Ectodermal cell (in vitro differentiated cells): ENCODE results near the gene FGFR3.

Source experiments
- H3K27ac ChIP-seq: 2 replicates; pipeline ENCODE4 v1.7.0; 2013; ENCODE audit warnings: mild to moderate bottlenecking, low read depth, low read length; ENCODE audit not compliant: insufficient read depth, poor library complexity, severe bottlenecking
- H3K27me3 ChIP-seq: 2 replicates; pipeline ENCODE4 v1.7.0; 2013; ENCODE audit warnings: mild to moderate bottlenecking, low read length; ENCODE audit not compliant: insufficient read depth, control insufficient read depth, poor library complexity, severe bottlenecking
- H3K36me3 ChIP-seq: one replicate; pipeline ENCODE4 v1.7.0; 2013; ENCODE audit warnings: low read length; ENCODE audit not compliant: control insufficient read depth, insufficient read depth
- H3K4me1 ChIP-seq: one replicate; pipeline ENCODE4 v1.7.0; 2013; ENCODE audit warnings: low read length; ENCODE audit not compliant: control insufficient read depth, insufficient read depth
- H3K4me3 ChIP-seq: 2 replicates; pipeline ENCODE4 v1.7.0; 2013; ENCODE audit warnings: low read depth, low read length, control low read depth; ENCODE audit not compliant: insufficient read depth
- H3K9me3 ChIP-seq: 2 replicates; pipeline ENCODE4 v1.7.0; 2013; ENCODE audit warnings: mild to moderate bottlenecking, low read length, moderate library complexity; ENCODE audit not compliant: control insufficient read depth
- WGBS, 2 experiments: methylation state at CpG; one replicate each; pipeline ENCODE4 v1.1.7; 2013; ENCODE audit warnings: missing lambda C conversion rate in 2 of 2; 5-methylcytosine and 5-hydroxymethylcytosine counted together

FGFR3 gene

GRCh38 chr4:1855333-1856070 is 62.4 kb downstream of the FGFR3 start:
- WGBS, 2 experiments, result 1% methylated on average over 92 of the region's 92 CpGs

GRCh38 chr4:1856071-1856942 is 63.2 kb downstream of the FGFR3 start, which contains the start of gene LETM1:
TSS of gene LETM1 (minus strand) at chr4:1856156. CDS start at chr4:1855950, 206 bp downstream.
- Histone ChIP-seq H3K4me3 (peak within 1 kb of the TSS; percentile 70), H3K27ac (peak within 1 kb of the TSS; percentile 16), H3K27me3 (peaks cover 47% of the 10 kb centered on the region), H3K36me3 (no peaks in the 10 kb centered on the region), H3K4me1 (peaks cover 4% of the 10 kb centered on the region), H3K9me3 (no peaks in the 10 kb centered on the region)
- 0 to 1% methylated on average over 107 of the region's 107 CpGs for WGBS, 2 experiments

More at GRCh38 chr4:1855333-1856070, 62.4 kb downstream of the FGFR3 start:
- Histone ChIP-seq H3K36me3 (no peaks in the 10 kb centered on the region), H3K4me3 (peak overlapping the region; percentile 70), H3K4me1 (peaks cover 4% of the 10 kb centered on the region), H3K9me3 (no peaks in the 10 kb centered on the region), H3K27me3 (peaks cover 39% of the 10 kb centered on the region), H3K27ac (peak overlapping the region; percentile 16)

GRCh38 chr4:1856943-1857699 is 64.0 kb downstream of the FGFR3 start:
- Histone ChIP-seq H3K27ac (no peak overlapping the region), H3K27me3 (peaks cover 55% of the 10 kb centered on the region), H3K4me1 (peaks cover 4% of the 10 kb centered on the region), H3K9me3 (no peaks in the 10 kb centered on the region), H3K36me3 (no peaks in the 10 kb centered on the region), H3K4me3 (peak overlapping the region; percentile 70)
- WGBS, 2 experiments, result 28% methylated on average over 32 of the region's 32 CpGs

- 90% methylated on average over 5 of the region's 5 CpGs for WGBS, 2 experiments
- Histone ChIP-seq H3K36me3 (no peaks in the 10 kb centered on the region), H3K9me3 (no peaks in the 10 kb centered on the region), H3K4me3 (no peak overlapping the region), H3K4me1 (peaks cover 4% of the 10 kb centered on the region), H3K27me3 (peaks cover 63% of the 10 kb centered on the region), H3K27ac (no peak overlapping the region)
Observed at GRCh38 chr4:1857931-1858330, 64.8 kb downstream of the FGFR3 start.
